Fibroblast of skin of left biceps (primary cell): ENCODE data around the gene CHST11.

Experiments used
- DNase-seq, 2 experiments: peaks; one replicate each; pipeline ENCODE4 v3.0.0-alpha.2; 2013; ENCODE audit warnings: low read depth in 2 of 2

CHST11 gene

DNA sequence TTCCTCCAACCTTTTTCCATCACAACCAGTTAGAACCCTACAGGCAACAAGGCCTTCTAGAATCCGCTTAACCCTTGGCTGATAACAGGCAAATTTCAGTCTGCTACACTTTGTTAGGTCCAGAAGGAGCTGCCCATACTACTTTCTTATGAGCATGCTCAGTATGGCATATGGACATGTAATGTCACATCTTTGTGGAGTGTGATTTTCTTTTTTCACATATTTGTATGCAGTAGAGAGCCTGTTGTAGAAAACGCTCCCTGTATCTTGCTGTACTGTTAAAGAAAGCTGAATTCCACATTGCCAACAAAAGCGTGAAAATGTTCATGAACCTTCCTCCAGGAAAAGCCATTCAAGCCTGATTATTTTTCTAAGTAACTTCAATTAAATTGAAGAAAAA is 304.9 kb downstream of the CHST11 start:
- DNase-seq: no peak

DNA sequence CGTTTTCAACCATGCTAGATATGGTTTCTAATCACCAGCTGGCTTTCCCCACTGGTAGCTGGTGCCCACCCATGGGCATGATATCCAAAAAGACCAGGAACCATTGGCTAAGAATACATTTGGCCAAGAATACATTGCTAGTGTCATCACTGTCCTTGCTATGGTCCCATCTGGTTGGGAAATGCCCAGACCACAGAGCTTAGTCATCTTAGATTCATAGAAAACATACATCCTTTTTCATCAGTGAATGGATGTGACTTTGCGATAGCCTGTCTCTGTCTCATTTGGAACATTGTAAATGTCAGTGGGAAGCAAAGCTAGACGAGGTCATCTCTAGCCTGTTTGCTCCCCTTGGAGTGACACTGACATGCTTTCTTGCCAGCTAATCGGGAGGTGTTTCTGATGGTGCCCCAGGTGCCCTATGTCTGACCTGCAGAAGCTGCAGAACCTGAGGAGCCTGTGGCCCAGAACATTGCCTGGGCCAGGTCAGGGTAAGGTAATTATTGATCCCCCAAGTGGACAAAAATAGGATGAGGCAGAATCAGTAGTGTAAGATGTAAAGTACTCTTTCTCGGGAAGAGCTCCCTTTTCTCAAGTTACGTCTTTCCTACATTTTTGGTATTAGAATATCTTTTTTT is 306.5 kb downstream of the CHST11 start:
- DNase-seq: peak in 1 of 2 experiments; percentile 10

DNA sequence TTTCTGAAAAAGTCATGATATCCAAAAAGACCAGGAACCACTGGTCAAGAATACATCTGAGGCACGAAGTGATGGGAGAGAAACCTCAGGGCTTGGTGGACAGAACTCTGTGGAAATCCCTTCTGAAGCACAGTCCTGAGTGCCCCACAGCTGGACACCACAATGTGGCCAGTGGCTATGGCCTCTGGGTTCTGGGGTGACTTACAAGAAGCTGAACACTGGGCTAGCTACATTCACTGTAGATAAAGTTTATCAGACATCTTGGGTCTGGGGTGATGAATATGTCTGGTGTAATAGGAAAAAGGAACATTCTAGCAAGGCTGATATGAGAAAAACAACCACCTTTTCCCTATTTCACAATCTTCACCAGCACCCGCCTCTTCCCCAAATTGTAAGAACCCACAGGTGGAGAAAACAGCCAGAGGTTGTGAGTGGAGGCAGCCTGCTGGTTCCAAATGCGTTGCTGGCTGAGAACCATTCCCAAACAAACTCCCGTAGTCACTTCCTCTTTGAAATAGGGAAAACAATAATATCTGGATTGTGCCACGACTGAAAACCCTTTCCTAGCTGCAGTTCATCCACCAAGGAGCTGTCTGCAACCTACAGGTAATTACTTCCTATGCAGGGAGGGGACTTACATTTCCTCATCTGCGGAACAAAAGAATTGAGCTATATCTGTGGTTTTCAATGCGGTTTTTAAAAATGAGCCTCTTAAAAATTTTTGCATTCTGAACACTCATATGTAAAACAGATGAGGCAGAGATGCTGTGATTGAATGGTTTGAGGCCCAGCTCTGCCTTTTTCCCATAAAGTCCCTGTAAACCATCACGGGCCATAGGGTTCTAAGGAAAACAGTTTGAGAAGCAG is 307.7 kb downstream of the CHST11 start:
- DNase-seq: peak; percentile 44 to 47

DNA sequence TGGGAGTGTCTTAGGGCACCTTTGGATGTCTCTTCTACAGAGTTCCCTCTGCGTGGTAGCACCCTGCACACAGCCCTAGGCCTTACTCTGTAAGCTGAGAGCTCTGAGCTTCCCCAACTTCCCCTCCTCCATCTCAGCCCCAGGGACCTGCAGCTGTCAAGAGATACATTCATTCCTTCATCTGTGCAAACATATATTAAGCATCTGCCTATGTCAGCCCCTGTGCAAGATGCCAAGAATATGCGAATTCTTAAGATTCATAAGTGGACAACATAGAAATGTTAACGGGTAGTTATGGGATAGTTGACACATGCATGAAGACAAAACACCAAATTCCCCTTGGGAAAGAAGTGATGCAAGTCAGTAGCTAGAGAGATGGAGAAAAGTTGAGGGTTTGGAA is 310.5 kb downstream of the CHST11 start:
- peak; percentile 40 to 55 for DNase-seq

DNA sequence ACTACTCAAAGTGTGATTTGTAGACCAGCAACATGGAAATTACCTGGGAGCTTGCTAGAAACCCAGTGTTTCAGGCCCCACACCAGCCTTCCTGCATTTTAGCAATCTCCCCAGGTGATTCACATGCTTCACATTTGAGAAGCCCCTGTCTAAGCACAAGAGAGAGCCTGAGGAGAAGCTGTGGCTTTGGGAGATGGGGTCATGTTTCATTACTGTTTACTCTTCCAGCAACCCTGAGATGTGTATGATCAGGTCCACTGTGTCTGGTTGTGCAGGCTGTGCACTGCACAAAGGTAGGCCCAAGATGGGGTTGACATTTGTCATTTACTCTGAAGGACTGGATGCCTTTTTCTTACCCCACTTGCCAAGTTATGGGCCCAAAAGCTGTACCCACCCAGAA is 311.3 kb downstream of the CHST11 start:
- no peak for DNase-seq

DNA sequence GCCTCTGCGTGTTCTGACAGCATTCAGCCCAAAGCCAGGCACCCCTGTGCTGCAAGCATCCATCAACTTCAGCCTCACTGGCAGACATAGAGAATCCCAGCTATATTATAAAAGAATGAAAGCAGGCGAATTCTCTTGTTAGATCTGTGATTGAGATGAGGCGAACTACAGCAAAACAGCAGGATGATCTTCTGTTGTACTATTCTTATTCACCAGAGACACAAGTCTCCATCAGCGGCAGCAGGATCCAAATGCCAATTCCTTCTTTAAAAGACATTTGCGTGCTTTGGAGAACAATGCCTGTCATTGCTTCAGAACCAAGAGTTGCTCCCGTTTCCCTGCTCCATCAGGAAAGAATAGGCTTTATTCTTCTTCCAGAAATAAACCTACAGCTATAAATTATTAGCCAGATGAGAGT is 312.4 kb downstream of the CHST11 start:
- DNase-seq: no peak

DNA sequence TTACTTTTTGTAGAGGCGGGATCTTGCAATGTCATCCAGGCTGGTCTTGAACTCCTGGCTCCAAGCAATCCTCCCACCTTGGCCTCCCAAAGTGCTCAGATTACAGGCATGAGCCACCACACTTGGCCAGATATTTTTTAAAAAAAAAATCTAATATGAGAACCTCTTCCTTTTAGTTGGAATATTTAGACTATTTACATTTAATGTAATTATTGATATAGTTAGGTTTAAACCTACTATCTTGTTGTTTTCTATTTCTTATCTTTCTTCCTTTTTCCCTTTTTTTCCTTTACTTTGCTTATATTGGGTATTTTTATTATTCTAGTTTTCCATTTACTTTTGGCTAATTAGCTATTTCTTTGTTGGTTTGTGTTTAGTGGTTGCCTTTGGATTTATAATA is 315.6 kb downstream of the CHST11 start:
- no peak for DNase-seq

DNA sequence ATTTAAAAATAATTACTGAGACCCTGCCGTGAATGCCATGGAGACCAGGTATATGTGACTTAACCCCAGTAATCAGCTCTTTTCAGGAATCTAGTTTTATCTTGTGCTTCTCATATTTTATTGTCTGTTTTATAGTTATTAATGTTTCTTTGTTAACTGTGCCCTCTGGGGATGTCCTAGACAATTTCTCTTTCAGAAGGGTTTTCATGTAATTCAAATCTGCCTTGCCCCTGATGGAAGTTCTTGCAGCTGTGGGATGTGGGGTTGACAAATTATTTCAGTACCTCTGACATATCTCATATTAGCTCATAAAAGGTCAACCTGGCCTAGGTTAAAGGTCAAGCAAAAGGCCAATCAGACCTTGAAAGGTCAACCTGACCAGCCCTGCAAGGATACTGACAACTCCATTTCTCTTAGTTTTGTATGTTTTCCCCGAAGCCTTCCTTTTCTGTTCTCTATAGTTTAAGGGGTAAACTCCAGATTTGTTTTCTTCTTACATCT is 319.0 kb downstream of the CHST11 start:
- no peak for DNase-seq

DNA sequence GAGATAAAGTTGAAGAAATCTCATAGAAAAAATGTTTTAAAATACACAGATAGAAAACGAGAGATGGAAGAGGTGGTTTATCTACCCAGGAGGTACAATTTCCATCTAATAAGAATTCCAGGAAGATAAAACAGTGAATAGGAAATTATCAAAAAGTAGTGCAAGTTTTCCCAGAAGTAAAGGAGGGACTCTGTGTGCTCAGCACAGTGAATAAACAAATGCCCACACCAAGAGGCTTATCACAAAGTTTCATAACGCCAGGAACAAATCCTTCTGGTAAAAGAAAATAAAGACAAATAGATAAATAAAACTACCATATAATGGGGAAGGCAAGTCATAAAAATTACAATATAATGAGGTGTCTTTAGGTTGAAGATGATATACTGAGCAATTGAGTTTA is 322.4 kb downstream of the CHST11 start:
- DNase-seq: no peak

DNA sequence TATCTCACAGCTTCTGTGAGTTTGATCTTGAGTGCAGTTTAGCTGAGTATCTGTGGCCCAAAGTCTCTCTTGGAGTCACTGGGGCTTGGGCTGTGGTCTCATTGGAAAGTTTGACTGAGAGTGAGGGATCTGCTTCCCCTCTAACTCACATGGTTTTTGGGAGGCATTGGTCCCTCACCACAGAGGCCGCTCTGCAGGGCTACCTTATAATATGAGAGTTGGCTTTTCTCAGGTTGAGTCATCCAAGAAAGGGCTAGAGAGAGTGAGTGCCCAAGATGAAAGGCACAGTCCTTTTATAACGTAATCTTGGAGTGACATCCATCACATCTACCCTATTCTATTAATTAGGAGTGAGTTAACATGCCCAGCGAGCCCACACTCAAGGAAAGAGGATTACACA is 325.5 kb downstream of the CHST11 start:
- no peak for DNase-seq

DNA sequence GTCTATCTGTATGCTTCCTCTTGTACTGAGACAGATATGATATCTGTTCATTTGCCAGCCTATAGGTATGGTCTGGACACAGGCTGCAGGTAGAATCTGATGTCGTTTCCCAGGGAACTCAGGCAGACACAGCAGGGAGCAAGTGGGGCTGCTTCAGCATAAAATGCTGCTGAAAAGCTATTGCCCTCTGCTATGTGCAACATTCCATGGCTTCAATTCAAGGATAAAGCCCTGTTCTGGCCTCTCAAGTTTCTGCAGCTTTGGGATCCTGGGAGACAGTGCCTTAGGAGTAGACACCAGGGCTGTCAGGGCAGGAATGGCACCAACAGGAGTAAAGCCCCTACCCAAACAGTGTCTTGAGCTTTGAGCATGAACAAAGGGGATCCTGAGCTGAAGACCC is 327.8 kb downstream of the CHST11 start:
- no peak for DNase-seq

DNA sequence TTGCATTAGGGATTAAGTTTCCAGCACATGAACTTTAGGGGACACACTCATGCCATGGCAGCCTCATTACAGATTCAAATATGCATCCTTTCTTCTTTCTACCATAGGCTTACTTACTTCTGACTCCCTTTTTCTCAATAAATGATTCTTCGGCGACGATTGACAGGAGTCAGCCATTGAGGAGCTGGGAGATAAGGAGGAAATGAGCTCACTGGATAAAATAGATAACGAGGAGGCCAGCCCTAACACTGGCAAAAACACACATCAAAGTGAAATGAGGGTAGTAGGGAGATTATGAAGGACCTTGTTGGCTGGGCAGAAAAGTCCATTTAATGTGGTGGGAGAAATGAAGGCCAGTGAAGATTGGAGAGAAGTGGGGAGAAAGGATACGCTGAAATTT is 329.1 kb downstream of the CHST11 start:
- no peak for DNase-seq

DNA sequence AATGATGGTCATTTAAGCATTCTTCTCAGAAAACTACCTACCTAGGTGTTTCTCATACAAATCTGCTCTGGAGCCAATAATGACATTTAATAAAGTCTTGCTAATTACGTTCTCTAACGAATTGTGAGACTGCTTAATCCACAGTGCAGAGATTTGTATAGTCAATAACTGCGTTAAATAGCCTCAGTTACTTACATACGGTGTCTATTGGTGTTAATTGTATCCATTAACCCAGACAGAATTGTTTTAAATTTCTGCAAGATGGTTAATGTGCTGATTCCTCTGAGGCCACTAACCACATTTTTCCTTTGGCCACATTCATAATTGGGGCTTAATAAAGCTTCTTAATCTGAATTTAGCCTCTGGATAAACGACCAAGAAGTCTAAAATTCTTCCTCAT is 329.6 kb downstream of the CHST11 start:
- DNase-seq: no peak

DNA sequence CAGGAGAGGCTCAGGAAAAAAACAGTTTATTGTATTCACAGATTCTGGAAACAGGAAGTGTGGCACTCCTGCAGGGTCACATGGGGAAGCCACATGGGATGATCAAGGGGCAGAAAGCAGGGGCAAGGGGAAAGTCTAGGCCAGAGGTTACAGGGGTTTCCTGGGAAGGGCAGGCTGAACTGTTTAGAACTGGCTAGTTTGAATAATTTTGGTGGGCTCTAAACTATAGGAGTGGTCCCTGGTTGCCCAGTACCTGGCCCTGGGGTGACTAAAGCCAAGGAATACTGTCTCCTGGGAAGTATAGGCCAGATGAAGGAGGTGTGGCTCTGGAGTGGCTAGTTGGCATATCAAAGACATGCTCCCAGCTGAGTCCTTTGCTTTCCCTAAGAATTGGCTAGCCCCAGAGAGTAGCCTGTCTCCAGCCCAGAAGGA is 332.1 kb downstream of the CHST11 start:
- DNase-seq: no peak

DNA sequence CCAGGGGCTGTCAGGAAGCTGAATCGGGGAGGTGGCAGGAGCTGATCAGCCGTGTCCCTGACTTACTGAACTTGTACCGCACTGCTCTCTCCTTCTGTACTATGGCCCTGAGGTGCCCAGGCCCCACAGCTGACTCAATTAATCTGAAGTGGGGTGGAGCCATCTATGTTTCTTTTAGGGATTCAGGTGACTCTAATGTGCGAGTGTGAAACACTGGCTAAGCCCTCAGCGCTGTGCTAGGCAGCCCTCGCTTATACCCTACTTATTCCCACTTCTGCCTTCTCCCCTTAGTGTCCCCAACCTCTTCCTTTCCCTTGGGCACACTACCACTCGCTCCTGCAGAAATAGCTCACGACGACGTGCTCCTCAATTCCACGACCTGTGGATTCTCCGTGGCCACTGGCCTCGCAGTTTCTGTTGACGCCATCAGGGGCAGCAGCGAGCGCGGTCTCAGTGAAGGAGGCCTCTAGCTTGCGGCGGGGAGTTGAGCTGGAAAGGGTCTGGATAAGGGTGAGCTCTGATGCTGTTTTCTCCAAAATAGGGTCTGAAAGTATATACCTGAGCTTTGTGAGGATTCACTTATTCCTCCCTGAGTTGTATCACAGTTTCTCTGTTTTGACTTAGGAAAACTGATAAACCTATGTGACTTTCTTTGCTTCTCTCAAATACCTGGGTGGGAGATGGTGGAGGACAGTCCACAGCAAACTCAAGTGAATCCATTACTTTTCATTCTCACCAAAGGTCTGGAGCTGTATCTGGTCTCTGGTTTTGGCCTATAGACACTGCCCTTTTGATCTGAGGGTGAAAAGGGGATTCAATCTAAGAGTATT is 333.8 kb downstream of the CHST11 start:
- no peak for DNase-seq

DNA sequence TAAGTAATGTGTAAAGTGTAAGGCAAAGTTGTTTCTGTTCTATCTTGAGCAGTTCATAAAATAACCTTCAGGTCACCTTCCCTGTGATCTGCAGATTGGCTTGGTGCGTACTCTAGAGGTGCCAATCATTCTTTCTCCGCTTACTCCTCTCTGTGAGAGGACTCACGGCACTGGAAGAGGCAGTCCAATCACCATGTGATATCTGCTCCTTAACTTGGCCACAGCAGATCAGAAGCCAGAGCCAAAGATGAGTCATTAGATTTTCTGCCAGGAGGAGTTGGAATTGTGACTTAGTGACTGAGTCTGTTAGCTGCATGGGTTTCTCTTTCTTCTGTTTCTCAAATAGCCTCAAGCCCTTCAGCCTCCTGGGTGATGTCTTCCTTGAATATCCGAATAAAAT is 335.8 kb downstream of the CHST11 start:
- peak; percentile 46 to 51 for DNase-seq

DNA sequence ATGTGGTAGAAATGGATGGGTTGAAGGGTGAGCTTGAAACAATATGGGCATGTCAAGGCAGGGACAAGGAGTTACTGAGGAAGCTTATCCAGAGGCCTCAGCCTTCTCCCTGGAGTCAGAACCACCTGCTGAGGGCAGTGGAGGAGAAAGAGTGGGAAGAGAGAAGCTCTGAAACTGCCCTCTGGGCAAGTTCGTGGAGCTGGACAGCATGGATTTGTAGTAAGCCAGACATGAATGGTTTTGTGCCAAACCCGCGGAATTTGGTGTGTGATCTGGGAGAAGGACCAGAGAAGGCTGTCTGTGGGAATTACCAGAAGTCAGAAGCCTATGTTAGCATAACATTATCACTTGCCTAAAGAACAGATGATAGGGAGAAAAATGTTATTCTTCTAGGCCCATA is 336.5 kb downstream of the CHST11 start:
- DNase-seq: no peak

DNA sequence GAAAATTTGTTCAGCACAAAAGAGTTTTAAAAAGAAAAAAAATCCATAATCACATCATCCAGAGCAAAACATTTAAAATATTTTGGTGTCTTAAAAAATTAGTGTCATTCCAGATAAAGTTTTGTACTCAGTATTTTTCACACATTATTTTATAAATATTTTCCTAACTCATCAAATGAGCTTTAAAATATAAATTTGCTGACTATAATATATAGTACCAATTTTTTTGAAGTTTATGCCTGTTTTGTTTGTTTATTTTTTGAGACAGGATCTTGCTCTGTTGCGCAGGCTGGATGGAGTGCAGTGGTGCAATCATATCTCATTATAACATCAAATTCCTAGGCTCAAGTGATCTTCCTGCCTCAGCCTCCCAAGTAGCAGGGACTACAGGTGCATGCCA is 337.2 kb downstream of the CHST11 start:
- DNase-seq: no peak

DNA sequence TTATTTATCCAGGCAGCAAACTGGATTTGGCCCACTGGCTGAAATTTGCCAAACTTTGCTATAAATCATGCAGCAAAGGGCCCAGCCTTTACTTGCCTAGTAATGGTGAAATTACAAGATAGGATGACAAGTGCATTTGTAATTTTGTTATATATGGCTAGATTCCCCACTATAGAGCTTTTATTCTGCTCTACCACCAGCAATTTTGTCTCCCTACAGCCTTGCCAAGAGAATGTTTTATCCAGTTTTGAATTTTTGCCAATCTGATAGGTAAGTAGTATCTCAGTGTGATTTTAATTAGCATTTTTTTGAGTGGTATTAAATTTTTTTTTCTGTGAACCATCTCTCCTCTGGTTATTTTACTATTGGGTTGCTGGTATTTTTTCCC is 339.7 kb downstream of the CHST11 start:
- no peak for DNase-seq

DNA sequence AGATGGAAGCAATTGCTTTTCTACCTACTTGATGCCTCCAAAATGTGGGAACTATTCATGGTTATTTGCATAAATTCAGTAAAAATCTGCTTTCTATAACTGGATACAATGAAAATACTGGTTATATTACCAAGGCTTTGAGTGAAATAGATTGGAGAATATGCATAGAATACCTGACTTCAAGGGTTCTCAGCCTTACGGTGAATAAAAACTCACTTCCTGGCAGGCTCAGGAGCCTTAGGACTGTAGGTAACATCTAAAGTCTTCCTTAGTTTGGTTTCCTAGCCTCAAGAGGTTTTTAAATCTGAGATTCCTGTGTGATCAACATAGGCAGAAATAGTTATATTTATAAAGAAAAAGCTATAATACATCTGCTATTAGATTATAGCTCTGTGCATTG is 342.7 kb downstream of the CHST11 start:
- no peak for DNase-seq

DNA sequence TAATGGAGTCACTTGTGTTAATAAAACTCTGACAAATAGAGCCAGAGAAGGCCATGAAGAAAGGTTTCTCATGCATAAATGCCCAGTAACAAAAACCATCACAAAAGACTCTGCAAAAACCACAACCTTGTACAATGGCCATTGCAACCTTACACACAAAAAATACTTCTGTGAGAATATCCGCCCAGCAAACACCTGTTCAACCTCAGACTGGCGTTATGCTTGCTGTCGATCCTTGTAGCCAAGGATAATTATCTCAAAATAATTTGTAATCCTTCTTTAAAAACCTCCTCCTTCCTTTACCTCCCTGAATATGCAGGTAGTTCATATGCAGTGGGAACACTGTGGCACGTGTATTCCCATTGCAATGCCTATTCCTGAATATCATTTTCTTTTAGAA is 344.3 kb downstream of the CHST11 start:
- DNase-seq: no peak

DNA sequence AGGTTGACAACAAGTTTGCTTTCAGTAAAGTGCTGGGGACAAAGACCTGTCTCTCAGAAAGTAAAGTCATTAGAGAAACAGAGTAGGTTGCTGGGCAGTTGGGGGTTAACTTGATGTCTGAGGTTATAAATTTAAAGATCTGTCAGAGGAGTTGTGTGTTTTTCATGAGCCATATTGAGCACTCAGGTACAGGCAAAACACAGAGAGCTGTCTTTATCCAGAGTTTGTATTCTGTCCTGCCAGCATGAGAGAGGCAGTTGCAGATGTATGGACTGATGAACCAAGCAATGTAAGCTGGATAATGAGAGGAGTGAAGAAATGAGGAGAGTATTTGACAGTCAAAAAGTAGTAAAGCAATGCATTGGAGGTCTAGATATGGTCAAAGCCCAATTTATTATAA is 344.7 kb downstream of the CHST11 start:
- no peak for DNase-seq
